HL-60 (cell line): ENCODE results near the gene MBD3.

Experiments
- CTCF ChIP-seq: IDR thresholded peaks from one replicate; pipeline ENCODE4 v1.5.1; 2011; ENCODE audit warnings: low read length, control low read depth, inconsistent platforms; ENCODE audit not compliant: insufficient read depth
- GABPA ChIP-seq: IDR thresholded peaks from 2 replicates; pipeline ENCODE4 v1.6.1; 2012; ENCODE audit warnings: low read depth
- REST ChIP-seq: IDR thresholded peaks from 2 replicates; pipeline ENCODE4 v1.6.1; 2012; ENCODE audit warnings: low read depth; ENCODE audit not compliant: insufficient replicate concordance
- SPI1 ChIP-seq: IDR thresholded peaks from 2 replicates; pipeline ENCODE4 v1.6.1; 2012; ENCODE audit warnings: low read depth, mild to moderate bottlenecking, borderline replicate concordance

GRCh38 chr19:1560286-1560882, 32.3 kb downstream of the MBD3 start:
- TF ChIP-seq CTCF (no peak), REST (no peak), GABPA (no peak), SPI1 (no peak)
